Naive B cell (primary cell): Measurements from ENCODE around the gene RAB11A. TPM values are rescaled to one million over a fixed set of nuclear protein-coding genes. Genes with fewer than 3 reads are reported as not detected.
A peak's percentile ranks its signal among the peaks of the same experiment; 100 is the strongest.

Source experiments
- ATAC-seq, 2 donors: fragments of 150-1000 bp; cut with Tn5 transposase; 2 replicates each; pipeline ENCODE4 v1.10.0; 2021; ENCODE audit warnings: low read depth in 2 of 2, mild to moderate bottlenecking in 2 of 2, moderate library complexity in 2 of 2
- DNase-seq: peaks from one replicate; pipeline ENCODE4 v3.0.0; 2022
- H3K27ac Mint-ChIP-seq, 6 donors: one replicate each; pipeline ENCODE4 v1.8.0; 2020 to 2022; ENCODE audit warnings: mild to moderate bottlenecking in 6 of 6, mixed read lengths in 6 of 6, moderate library complexity in 5 of 6, inconsistent platforms in 2 of 6
- H3K27me3 Mint-ChIP-seq, 3 donors: one replicate each; pipeline ENCODE4 v1.8.0; 2021 to 2022; ENCODE audit warnings: mixed read lengths in 3 of 3, mild to moderate bottlenecking in 1 of 3
- H3K36me3 Mint-ChIP-seq, 2 donors: one replicate each; pipeline ENCODE4 v1.8.0; 2020 to 2022; ENCODE audit warnings: mixed read lengths in 2 of 2, inconsistent platforms in 1 of 2, mild to moderate bottlenecking in 1 of 2
- H3K4me1 Mint-ChIP-seq, 3 donors: one replicate each; pipeline ENCODE4 v1.8.0; 2020 to 2022; ENCODE audit warnings: mixed read lengths in 3 of 3, inconsistent platforms in 1 of 3, mild to moderate bottlenecking in 1 of 3, moderate library complexity in 1 of 3
- H3K4me3 Mint-ChIP-seq, 8 donors: one replicate each; pipeline ENCODE4 v1.8.0; 2020 to 2022; ENCODE audit warnings: mild to moderate bottlenecking in 8 of 8, mixed read lengths in 8 of 8, moderate library complexity in 8 of 8, inconsistent platforms in 2 of 8
- H3K9me3 Mint-ChIP-seq, 7 donors: one replicate each; pipeline ENCODE4 v1.8.0; 2020 to 2022; ENCODE audit warnings: mixed read lengths in 7 of 7, mild to moderate bottlenecking in 5 of 7, inconsistent platforms in 2 of 7, moderate library complexity in 1 of 7
- polyA plus RNA-seq, 6 donors: library from polyadenylated mRNA; unstranded; fragments of 300-500 nt; fragmentation: Illumina TruSeq; gene quantifications; one replicate each; pipeline ENCODE4 v1.2.3, GENCODE V29; 2021; ENCODE audit warnings: low read depth in 6 of 6

The RAB11A gene
- polyA plus RNA-seq, 6 donors from 2014 or later = 204 to 294 (median 234) TPM

DNA sequence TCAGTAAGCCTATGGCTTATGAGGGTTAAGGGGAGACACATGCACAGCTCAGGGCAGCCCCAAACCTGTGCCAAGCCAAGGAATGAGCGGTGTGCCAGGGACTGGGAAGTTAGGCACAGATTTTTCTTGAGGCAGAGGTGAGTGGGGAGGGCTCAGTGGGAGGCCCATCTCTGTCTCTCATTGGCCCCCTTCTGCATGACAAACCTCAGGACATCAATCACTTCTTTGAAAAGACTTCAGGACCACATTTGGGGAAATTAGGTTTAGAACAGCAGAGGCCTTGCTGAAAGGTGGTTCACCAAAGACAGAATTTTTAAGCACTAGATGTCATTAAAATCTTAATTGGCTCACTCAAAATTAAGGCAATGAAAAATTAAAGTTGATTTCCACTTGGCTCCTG is 57.2 kb downstream of the RAB11A start:
- H3K9me3 Mint-ChIP-seq = no peaks in the 10 kb centered on the region
- H3K27me3 Mint-ChIP-seq = no peaks in the 10 kb centered on the region
- no peak for ATAC-seq
- no peaks in the 10 kb centered on the region for H3K36me3 Mint-ChIP-seq
- no peak for DNase-seq
- H3K27ac Mint-ChIP-seq = no peak overlapping the region
- H3K4me3 Mint-ChIP-seq = no peak overlapping the region
- peaks cover 13 to 18% (median 14%) of the 10 kb centered on the region in 3 donors for H3K4me1 Mint-ChIP-seq

DNA sequence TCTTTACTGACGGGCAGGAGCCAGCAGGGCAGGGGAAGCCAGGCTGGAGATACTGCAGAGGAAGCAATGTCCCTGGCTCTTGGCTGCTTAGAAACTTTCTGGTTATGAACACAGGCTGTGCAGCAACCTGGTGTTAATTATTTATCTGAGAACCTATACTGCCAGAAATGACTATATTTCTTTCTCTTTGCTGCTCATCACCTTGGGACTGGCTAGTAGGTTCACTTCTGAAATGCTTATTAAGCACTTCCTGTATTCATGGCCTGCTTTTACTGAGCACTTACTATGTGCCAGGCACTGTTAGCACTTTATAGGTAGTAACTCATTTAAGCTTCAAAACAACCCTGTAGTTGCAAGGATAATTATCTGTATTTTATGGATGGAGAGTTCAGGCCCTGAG is 57.6 kb downstream of the RAB11A start:
- peaks cover 8 to 14% (median 10%) of the 10 kb centered on the region in 3 donors for H3K4me1 Mint-ChIP-seq
- no peak for DNase-seq
- ATAC-seq = no peak
- no peaks in the 10 kb centered on the region for H3K27me3 Mint-ChIP-seq
- no peaks in the 10 kb centered on the region for H3K36me3 Mint-ChIP-seq
- no peaks in the 10 kb centered on the region for H3K9me3 Mint-ChIP-seq
- H3K27ac Mint-ChIP-seq = no peak overlapping the region
- H3K4me3 Mint-ChIP-seq = no peak overlapping the region

DNA sequence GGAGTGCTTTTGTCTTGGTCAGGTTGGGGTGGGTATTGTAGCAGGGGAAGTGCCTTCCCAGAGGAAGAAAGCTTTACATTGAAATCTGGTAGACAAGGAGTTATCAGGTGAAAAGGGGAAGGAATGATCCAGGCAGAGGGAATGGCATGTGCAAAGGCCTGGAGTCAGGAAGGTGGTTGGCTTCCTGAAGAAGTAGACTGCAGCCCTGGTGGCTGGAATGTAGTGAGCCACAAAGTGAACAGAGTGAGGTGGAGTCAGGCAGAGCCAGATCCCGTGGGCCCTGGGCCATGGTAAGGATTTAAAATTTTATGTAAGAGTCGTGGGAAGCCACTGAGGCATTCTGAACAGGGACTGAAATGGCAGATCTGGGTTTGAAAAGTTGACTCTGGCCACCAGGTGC is 58.3 kb downstream of the RAB11A start:
- H3K36me3 Mint-ChIP-seq = no peaks in the 10 kb centered on the region
- DNase-seq = no peak
- peaks cover 2 to 9% (median 4%) of the 10 kb centered on the region in 3 donors for H3K4me1 Mint-ChIP-seq
- ATAC-seq = no peak
- no peaks in the 10 kb centered on the region for H3K9me3 Mint-ChIP-seq
- H3K27me3 Mint-ChIP-seq = no peaks in the 10 kb centered on the region
- H3K27ac Mint-ChIP-seq = peak overlapping the region in 1 of 6 donors; percentile 20
- peak overlapping the region in 1 of 8 donors; percentile 51 for H3K4me3 Mint-ChIP-seq

DNA sequence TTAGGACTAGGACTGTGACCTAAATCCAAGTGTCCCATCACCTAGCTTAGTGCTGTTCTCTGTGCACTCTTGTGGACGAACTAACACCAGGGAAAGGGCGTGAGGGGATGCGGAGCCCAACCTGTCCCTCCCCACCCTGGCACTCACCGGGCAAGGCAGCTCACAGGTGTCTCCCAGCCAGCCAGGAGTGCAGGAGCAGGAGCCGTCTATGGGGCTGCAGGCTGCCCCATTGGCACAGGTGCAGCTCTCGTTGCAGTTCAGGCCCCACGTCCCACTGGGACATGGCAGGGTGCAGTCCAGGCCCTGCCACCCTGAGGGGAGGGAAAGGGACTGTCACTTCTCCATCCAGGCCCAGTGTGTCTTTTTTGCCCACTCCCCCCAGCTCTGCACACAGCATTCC is 60.3 kb downstream of the RAB11A start:
- Mint-ChIP-seq H3K4me3 (no peak overlapping the region), H3K9me3 (no peaks in the 10 kb centered on the region), H3K36me3 (no peaks in the 10 kb centered on the region), H3K4me1 (peaks cover 0 to 4% (median 0%) of the 10 kb centered on the region in 3 donors), H3K27me3 (no peaks in the 10 kb centered on the region), H3K27ac (no peak overlapping the region)
- DNase-seq (no peak), ATAC-seq (no peak)

DNA sequence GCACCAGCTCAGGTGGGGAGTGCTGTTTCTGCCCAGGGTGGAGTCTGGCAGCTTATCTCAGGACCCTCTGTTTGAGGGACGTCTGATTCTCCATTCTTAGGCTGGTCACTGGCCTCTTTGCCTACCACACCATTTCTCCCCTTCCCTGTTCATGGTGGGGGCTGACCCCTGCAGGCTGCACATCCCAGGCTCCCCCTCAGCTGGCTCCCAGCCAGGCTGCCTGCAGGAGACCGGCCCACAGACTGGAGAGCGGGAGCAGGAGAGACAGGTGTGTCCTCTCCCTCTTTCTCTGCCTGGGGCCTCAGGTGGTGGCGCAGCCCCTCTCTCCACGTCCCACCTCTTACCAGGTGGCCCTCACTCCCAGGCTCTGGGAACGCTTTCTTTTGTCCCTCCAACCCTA is 60.8 kb downstream of the RAB11A start:
- DNase-seq = no peak
- no peak overlapping the region for H3K4me3 Mint-ChIP-seq
- no peak overlapping the region for H3K27ac Mint-ChIP-seq
- ATAC-seq = no peak
- no peaks in the 10 kb centered on the region for H3K9me3 Mint-ChIP-seq
- H3K27me3 Mint-ChIP-seq = no peaks in the 10 kb centered on the region
- H3K4me1 Mint-ChIP-seq = peaks cover 0 to 4% (median 0%) of the 10 kb centered on the region in 3 donors
- no peaks in the 10 kb centered on the region for H3K36me3 Mint-ChIP-seq

DNA sequence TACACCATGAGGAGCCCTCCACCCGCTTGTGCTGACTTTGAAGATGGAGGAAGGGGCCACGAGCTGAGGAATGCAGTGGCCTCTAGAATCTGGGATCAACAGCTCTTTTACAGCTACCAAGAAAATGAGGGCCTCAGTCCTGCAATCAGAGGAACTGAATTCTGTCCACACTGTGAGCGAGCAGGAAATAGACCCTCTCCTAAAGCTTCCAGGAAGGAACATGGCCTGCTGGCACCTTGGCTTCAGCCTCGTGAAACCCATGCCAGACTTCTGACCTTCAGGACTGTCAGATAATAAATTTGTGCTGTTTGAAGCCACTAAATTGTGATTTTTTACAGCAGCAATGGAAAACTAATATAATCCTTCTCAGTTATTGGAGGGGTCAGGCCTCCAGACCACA is 61.9 kb downstream of the RAB11A start:
- no peaks in the 10 kb centered on the region for H3K9me3 Mint-ChIP-seq
- no peaks in the 10 kb centered on the region for H3K36me3 Mint-ChIP-seq
- peaks cover 0 to 4% (median 0%) of the 10 kb centered on the region in 3 donors for H3K4me1 Mint-ChIP-seq
- no peak overlapping the region for H3K4me3 Mint-ChIP-seq
- no peaks in the 10 kb centered on the region for H3K27me3 Mint-ChIP-seq
- DNase-seq (no peak), ATAC-seq (no peak)
- no peak overlapping the region for H3K27ac Mint-ChIP-seq

DNA sequence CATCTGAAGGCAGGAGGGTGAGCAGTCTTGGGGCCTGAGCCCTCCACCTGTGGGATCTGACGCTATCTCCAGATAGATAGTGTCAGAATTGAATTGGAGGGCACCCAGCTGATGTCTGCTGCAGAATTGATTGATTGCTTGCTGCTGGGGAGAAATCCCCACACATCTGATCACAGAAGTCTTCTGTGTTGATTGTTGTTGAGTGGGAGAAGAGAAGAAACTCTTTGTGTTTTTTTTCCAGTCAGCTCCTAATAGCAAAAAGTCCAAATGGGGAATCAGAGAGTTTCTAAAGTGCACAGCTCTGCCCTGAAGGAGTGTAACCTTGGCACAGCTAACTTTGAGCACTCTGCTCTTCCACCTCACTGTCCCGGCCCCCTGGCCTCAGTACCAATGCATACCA is 66.1 kb downstream of the RAB11A start:
- Mint-ChIP-seq H3K4me1 (no peaks in the 10 kb centered on the region), H3K4me3 (no peak overlapping the region)
- ATAC-seq = no peak

DNA sequence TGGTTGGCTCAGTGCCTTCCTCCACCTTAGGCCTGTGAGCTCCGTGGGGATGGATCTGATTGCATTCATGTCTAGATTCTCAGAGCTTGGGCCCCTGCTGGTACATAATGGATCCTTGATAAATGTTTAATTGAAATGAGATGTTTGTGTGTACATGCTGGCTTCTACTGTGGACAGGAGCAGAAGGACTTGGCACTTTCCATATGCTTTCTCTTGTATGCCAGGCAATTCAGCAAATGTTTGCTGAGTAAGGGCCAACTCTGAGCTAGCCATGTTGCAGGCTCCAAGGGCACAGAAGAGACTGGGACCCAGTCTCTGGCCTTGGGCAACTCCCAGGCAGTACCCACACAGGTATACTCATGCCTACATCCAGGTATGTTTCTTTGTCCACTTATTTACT is 67.0 kb downstream of the RAB11A start:
- ATAC-seq (no peak), DNase-seq (no peak)
- Mint-ChIP-seq H3K27me3 (no peaks in the 10 kb centered on the region), H3K9me3 (no peaks in the 10 kb centered on the region), H3K36me3 (no peaks in the 10 kb centered on the region), H3K4me3 (no peak overlapping the region), H3K4me1 (no peaks in the 10 kb centered on the region), H3K27ac (no peak overlapping the region)

More for the DNA sequence above, 66.1 kb downstream of the RAB11A start:
- no peaks in the 10 kb centered on the region for H3K36me3 Mint-ChIP-seq
- H3K27ac Mint-ChIP-seq = no peak overlapping the region
- DNase-seq = no peak
- H3K9me3 Mint-ChIP-seq = no peaks in the 10 kb centered on the region
- no peaks in the 10 kb centered on the region for H3K27me3 Mint-ChIP-seq

DNA sequence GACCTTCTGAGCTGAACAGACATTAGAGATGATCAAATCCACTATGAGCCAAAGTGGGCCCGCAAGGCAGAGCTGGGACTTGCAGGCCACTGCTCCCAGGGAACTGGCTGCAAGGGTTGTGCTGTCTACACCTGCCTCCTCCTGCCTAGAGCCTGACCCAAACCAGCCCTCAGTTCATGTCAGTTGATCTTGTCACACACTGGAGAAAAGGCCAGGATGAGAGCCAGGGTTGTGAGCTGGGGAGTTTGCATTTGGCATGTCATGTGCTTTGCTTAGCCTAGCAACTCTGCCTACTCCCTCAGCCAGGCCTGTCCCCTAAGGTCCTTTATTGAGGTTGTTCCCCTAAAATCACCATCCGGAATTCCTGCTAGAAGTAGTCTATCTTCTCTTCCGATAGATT is 67.8 kb downstream of the RAB11A start:
- Mint-ChIP-seq H3K36me3 (no peaks in the 10 kb centered on the region), H3K27ac (peak overlapping the region in 2 of 6 donors; percentile 4 to 59), H3K4me3 (no peak overlapping the region), H3K9me3 (no peaks in the 10 kb centered on the region), H3K4me1 (no peaks in the 10 kb centered on the region), H3K27me3 (no peaks in the 10 kb centered on the region)
- ATAC-seq = no peak
- DNase-seq = no peak

DNA sequence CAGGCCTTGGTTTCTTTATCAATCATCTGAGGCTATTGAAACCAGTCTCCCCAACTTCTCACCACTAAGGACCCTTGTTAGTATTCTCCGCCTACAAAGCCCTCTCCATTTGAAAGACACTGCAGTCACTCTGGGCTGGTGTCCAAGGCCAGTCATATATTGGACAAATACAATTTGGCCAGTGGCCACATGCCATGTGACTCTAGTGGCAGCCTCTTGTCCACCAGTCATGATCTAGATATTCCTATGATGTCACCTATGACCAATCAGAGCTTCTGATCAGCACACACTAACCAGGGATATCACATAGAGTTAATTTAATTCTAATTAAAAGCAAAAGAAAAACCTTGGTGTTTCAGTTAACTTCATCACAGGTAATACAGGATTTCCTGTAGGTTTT is 68.2 kb downstream of the RAB11A start:
- H3K9me3 Mint-ChIP-seq = no peaks in the 10 kb centered on the region
- no peaks in the 10 kb centered on the region for H3K4me1 Mint-ChIP-seq
- H3K36me3 Mint-ChIP-seq = no peaks in the 10 kb centered on the region
- DNase-seq (no peak), ATAC-seq (no peak)
- H3K4me3 Mint-ChIP-seq = no peak overlapping the region
- no peaks in the 10 kb centered on the region for H3K27me3 Mint-ChIP-seq
- H3K27ac Mint-ChIP-seq = no peak overlapping the region

DNA sequence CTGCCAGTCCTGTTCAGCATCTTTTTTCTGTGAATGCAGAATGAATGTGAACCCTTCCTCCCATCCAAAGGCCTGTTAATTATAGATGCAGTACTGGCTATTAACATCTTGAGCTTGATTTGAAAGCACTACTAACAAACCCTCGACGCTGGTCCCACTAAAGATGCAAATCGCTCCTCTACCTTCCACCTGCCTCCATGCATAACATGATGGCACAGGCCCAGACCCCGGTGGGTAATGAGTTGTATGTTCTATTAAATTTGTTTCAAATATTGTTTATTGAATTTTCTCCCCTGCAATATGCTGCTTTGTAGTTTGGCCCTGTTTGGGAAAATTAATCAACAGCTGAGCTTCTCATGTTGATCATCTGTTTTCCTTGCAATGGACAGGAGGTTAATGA is 69.3 kb downstream of the RAB11A start:
- H3K4me3 Mint-ChIP-seq = no peak overlapping the region
- H3K27ac Mint-ChIP-seq = no peak overlapping the region
- H3K9me3 Mint-ChIP-seq = no peaks in the 10 kb centered on the region
- DNase-seq (no peak), ATAC-seq (no peak)
- no peaks in the 10 kb centered on the region for H3K36me3 Mint-ChIP-seq
- no peaks in the 10 kb centered on the region for H3K4me1 Mint-ChIP-seq
- H3K27me3 Mint-ChIP-seq = peaks cover 0 to under 1% (median 0%) of the 10 kb centered on the region in 3 donors

DNA sequence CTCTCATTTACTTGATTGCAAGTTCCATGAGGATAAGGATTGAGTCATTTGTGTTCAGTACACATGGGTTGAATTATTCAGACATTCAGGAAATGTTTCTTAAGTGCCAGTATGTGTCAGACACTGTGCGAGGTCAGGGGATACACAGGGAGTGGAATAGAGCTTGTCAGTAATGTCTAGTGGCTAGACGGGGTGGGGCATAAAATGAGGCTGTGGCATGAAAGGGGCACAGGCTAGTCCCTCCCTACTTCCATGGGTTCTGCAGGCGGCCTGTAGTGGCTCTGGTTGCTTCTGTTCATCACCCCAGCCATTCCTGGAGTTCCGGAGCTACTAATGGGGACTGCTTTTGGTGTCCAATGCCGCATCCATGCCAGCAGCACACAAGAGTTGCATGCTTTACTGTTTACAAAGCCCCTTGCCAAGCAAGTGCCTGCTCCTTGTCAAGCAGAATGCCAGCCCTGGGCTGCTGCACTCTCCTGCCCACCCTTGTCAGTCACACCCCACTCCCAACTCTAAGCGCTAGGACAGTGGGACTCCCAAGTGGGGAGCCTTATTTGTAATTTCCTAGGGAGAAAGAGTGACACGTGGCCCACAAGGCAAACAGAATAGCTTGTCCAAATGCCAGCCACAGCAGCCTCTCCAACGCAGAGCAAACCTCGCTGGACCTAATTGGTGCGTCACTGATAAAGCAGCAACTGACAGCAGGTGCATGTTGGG is 70.8 kb downstream of the RAB11A start:
- no peaks in the 10 kb centered on the region for H3K36me3 Mint-ChIP-seq
- H3K9me3 Mint-ChIP-seq = no peaks in the 10 kb centered on the region
- no peak overlapping the region for H3K4me3 Mint-ChIP-seq
- ATAC-seq (no peak), DNase-seq (no peak)
- peaks cover 0 to 5% (median 0%) of the 10 kb centered on the region in 3 donors for H3K27me3 Mint-ChIP-seq
- H3K4me1 Mint-ChIP-seq = no peaks in the 10 kb centered on the region
- peak overlapping the region in 1 of 6 donors; percentile 6 for H3K27ac Mint-ChIP-seq

DNA sequence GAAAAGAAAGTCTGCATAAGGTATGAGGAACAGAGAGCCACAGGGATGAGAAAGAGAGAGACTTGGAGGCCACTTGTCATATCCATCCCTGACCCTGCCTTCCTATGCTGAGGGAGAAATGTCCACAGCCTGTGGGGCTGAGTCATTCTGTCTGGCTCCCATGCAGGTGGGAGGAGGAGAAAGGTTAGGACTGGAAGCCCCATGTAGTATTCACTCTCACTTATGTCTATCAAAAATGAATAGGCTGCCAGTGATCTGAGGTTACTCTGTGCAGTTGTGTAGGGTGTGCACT is 71.3 kb downstream of the RAB11A start:
- H3K27ac Mint-ChIP-seq = no peak overlapping the region
- peaks cover 0 to 5% (median 0%) of the 10 kb centered on the region in 3 donors for H3K27me3 Mint-ChIP-seq
- H3K36me3 Mint-ChIP-seq = no peaks in the 10 kb centered on the region
- ATAC-seq (no peak), DNase-seq (no peak)
- H3K4me1 Mint-ChIP-seq = no peaks in the 10 kb centered on the region
- no peak overlapping the region for H3K4me3 Mint-ChIP-seq
- no peaks in the 10 kb centered on the region for H3K9me3 Mint-ChIP-seq
